Measurements from ENCODE around the gene SLC26A11.

GRCh38 chr17:80183581-80184422 is 36.4 kb upstream of the SLC26A11 start:
- TF ChIP-seq CTCF (IDR thresholded peaks at IDR 0.05), result no peak
- no peak for TF ChIP-seq EP300 (IDR thresholded peaks at IDR 0.05)

Data from esophagus muscularis mucosa (tissue), 3 donors.